Thymus (tissue), 11 donors: ENCODE results near the gene U2AF2. TPM values are rescaled to one million over a fixed set of nuclear protein-coding genes. Genes with fewer than 3 reads are reported as not detected.
"Not testable (repeated sequence)": the region's sequence is repeated elsewhere in the genome, so short reads cannot be mapped to it uniquely, and the experiment has no call there.

Experiments
- DNase-seq, 9 donors: peaks; one replicate each; pipeline ENCODE4 v3.0.0-alpha.2; 2013; ENCODE audit warnings: low spot score in 9 of 9, low read depth in 6 of 9, missing footprints in 1 of 9
- H3K27ac ChIP-seq, 2 donors: one replicate each; pipeline ENCODE4 v1.5.1; 2013; ENCODE audit warnings: control low read depth in 1 of 2, low read depth in 1 of 2, low read length in 1 of 2, mild to moderate bottlenecking in 1 of 2, moderate library complexity in 1 of 2
- H3K27me3 ChIP-seq, 2 donors: one replicate each; pipeline ENCODE4 v1.5.1; 2013; ENCODE audit warnings: low read length in 1 of 2; ENCODE audit not compliant: control insufficient read depth in 2 of 2, insufficient read depth in 1 of 2
- H3K36me3 ChIP-seq, 2 donors: one replicate each; pipeline ENCODE4 v1.5.1; 2013; ENCODE audit warnings: low read length in 1 of 2, mild to moderate bottlenecking in 1 of 2, moderate library complexity in 1 of 2; ENCODE audit not compliant: control insufficient read depth in 2 of 2, insufficient read depth in 2 of 2
- H3K4me1 ChIP-seq, 2 donors: one replicate each; pipeline ENCODE4 v1.5.1; 2013; ENCODE audit warnings: low read length in 2 of 2; ENCODE audit not compliant: control insufficient read depth in 2 of 2, insufficient read depth in 2 of 2
- H3K4me3 ChIP-seq, 2 donors: one replicate each; pipeline ENCODE4 v1.5.1; 2013; ENCODE audit warnings: low read length in 2 of 2, control low read depth in 1 of 2, mild to moderate bottlenecking in 1 of 2
- H3K9me3 ChIP-seq, 2 donors: one replicate each; pipeline ENCODE4 v1.5.1; 2013; ENCODE audit warnings: low read length in 1 of 2, mild to moderate bottlenecking in 1 of 2; ENCODE audit not compliant: control insufficient read depth in 2 of 2, insufficient read depth in 1 of 2
- WGBS: extraction: QIAGEN DNeasy Blood & Tissue Kit; methylation state at CpG from one replicate; pipeline ENCODE4 v1.1.7; 2013; 5-methylcytosine and 5-hydroxymethylcytosine counted together
- polyA plus RNA-seq: library from polyadenylated mRNA; stranded (reverse); fragments of 200-250 nt; gene quantifications from one replicate; pipeline ENCODE4 v1.2.3, GENCODE V29; 2013
- total RNA-seq: library from RNA; stranded (reverse); fragments of 120-200 nt; gene quantifications from one replicate; pipeline ENCODE4 v1.2.4, GENCODE V29; 2013
- donor health status: healthy.

The U2AF2 gene
- total and polyA plus RNA-seq, 2 donors, result 123 to 137 TPM

DNA sequence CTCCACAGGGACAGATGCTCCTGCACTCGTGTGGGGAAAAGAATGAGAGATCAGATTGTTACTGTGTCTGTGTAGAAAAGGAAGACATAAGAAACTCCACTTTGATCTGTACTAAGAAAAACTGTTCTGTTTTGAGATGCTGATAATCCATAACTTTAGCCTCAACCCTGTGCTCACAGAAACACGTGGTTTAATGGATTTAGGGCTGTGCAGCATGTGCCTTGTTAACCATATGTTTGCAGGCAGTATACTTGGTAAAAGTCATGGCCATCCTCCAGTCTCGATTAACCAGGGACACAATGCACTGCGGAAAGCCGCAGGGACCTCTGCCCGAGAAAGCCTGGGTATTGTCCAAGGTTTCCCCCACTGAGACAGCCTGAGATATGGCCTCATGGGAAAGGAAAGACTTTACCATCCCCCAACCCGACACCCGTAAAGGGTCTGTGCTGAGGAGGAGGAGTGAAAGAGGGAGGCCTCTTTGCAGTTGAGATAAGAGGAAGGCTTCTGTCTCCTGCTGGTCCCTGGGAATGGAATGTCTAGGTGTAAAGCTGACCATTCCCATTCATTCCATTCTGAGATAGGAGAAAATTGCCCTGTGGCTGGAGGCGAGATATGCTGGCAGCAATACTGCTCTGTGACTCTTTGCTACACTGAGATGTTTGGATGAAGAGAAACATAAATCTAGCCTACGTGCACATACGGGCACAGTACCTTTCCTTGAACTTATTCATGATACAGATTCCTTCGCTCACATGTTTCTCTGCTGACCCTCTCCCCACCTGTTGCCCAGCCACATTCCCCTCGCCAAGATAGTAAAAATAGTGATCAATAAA, 63.3 kb downstream of the U2AF2 start:
- 63% methylated on average over 13 of the region's 13 CpGs for WGBS
- not testable (repeated sequence) for H3K27me3 ChIP-seq, DNase-seq, H3K4me1 ChIP-seq, H3K9me3 ChIP-seq, H3K4me3 ChIP-seq, H3K36me3 ChIP-seq, H3K27ac ChIP-seq

DNA sequence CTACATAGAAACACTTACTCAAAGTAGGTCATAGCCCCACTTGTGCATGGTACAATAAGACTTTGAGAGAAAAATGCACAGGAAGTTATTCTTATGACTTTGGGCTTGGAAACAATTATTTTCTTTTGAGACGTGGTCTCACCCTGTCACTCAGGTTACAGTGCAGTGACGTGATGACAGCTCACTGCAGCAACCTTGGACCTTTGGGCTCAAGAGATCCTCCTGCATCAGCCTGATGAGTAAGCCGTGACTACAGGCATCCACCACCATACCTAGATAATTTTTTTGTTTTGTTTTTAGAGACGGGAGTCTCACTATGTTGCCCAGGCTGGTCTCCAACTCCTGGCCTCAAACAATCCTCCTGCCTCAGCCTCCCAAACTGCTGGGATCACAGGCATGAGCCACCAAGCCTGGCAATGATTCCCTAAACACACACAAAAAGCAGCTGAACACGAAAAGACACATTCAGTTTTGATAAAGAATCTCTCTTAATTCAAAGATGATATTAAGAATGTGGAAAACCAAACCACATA, 65.4 kb downstream of the U2AF2 start:
- Histone ChIP-seq H3K36me3 (no peaks in the 10 kb centered on the region), H3K27ac (no peak overlapping the region), H3K4me3 (no peak overlapping the region), H3K4me1 (no peaks in the 10 kb centered on the region), H3K27me3 (peaks cover 0 to 2% of the 10 kb centered on the region in 2 donors), H3K9me3 (no peaks in the 10 kb centered on the region)
- DNase-seq, result no peak
- WGBS, result 75% methylated on average over 5 of the region's 5 CpGs

DNA sequence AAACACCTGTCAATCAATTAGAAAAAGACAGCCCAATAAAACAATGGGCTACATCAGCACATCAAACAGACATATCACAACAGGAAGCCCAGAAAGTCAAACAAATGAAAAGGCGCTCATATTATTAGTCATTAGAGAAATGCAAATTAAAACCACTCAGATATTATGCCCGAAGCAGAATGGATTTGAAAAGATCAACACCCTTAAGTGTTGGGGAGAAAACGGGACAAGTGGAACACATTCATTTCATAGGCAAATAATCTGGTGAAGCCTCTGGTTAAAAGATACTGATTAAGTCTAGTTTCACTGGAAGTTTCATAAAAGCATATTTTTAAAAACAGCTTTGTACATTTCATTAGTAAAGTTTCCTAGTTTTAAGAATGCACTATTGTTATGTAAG, 66.0 kb downstream of the U2AF2 start:
- H3K4me3 ChIP-seq, result no peak overlapping the region
- no peak overlapping the region for H3K27ac ChIP-seq
- H3K27me3 ChIP-seq, result peaks cover 0 to 2% of the 10 kb centered on the region in 2 donors
- H3K36me3 ChIP-seq, result no peaks in the 10 kb centered on the region
- no peak for DNase-seq
- no peaks in the 10 kb centered on the region for H3K9me3 ChIP-seq
- no peaks in the 10 kb centered on the region for H3K4me1 ChIP-seq
- WGBS, result 96% methylated on average over 3 of the region's 3 CpGs

DNA sequence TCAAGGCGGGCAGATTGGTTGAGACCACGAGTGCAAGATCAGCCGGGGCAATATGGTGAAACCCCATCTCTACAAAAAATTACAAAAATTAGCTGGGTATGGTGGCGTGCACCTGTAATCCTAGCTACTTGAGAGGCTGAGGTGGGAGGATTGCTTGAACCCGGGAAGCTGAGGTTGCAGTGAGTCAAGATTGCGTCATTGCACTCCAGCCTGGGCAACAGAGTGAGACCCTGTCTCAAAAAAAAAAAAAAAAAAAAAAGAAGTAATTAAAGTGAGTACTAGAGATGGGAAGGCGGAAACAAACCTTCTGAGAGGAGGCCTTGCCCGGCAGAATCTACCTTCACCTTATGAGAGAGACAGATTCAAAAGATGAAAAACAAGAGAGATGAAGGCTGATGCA, 68.7 kb downstream of the U2AF2 start:
- H3K27ac ChIP-seq, result no peak overlapping the region
- no peaks in the 10 kb centered on the region for H3K9me3 ChIP-seq
- H3K27me3 ChIP-seq, result no peaks in the 10 kb centered on the region
- H3K4me1 ChIP-seq, result no peaks in the 10 kb centered on the region
- no peaks in the 10 kb centered on the region for H3K36me3 ChIP-seq
- DNase-seq, result no peak
- 93% methylated on average over 8 of the region's 8 CpGs for WGBS
- no peak overlapping the region for H3K4me3 ChIP-seq

Other genes with a start within 250 kb of the U2AF2 start
- gene UBE2S, start 247.2 kb upstream of the U2AF2 start, total RNA-seq, result 120 TPM
- gene UBE2S, start 247.2 kb upstream of the U2AF2 start, polyA plus RNA-seq, result 14.6 TPM
- gene SHISA7, start 211.7 kb upstream of the U2AF2 start, total RNA-seq, result 0.05 TPM
- 0.11 TPM for gene SHISA7, start 211.7 kb upstream of the U2AF2 start, polyA plus RNA-seq
- 26.4 TPM for gene ISOC2, start 193.4 kb upstream of the U2AF2 start, total RNA-seq
- gene ISOC2, start 193.4 kb upstream of the U2AF2 start, polyA plus RNA-seq, result 24.8 TPM
- not detected for gene C19orf85, start 190.3 kb upstream of the U2AF2 start, total RNA-seq
- gene C19orf85, start 190.3 kb upstream of the U2AF2 start, polyA plus RNA-seq, result not detected
- gene ZNF628, start 178.4 kb upstream of the U2AF2 start, total RNA-seq, result 1.1 TPM
- gene ZNF628, start 178.4 kb upstream of the U2AF2 start, polyA plus RNA-seq, result 4.8 TPM
- gene NAT14, start 169.8 kb upstream of the U2AF2 start, total RNA-seq, result 116 TPM
- 58.2 TPM for gene NAT14, start 169.8 kb upstream of the U2AF2 start, polyA plus RNA-seq
- 0.80 TPM for gene SSC5D, start 166.6 kb upstream of the U2AF2 start, total RNA-seq
- gene SSC5D, start 166.6 kb upstream of the U2AF2 start, polyA plus RNA-seq, result 1.8 TPM
- gene SBK2, start 117.9 kb upstream of the U2AF2 start, total RNA-seq, result not detected
- not detected for gene SBK2, start 117.9 kb upstream of the U2AF2 start, polyA plus RNA-seq
- not detected for gene SBK3, start 109.5 kb upstream of the U2AF2 start, total RNA-seq
- gene SBK3, start 109.5 kb upstream of the U2AF2 start, polyA plus RNA-seq, result 0.11 TPM
- gene ZNF579, start 74.2 kb upstream of the U2AF2 start, total RNA-seq, result 2.3 TPM
- 5.5 TPM for gene ZNF579, start 74.2 kb upstream of the U2AF2 start, polyA plus RNA-seq
- 4.6 TPM for gene FIZ1, start 55.5 kb upstream of the U2AF2 start, total RNA-seq
- gene FIZ1, start 55.5 kb upstream of the U2AF2 start, polyA plus RNA-seq, result 11.9 TPM
- 13.3 TPM for gene ZNF524, start 54.7 kb upstream of the U2AF2 start, total RNA-seq
- gene ZNF524, start 54.7 kb upstream of the U2AF2 start, polyA plus RNA-seq, result 25.0 TPM
- gene ZNF865, start 49.4 kb upstream of the U2AF2 start, total RNA-seq, result 0.85 TPM
- 7.2 TPM for gene ZNF865, start 49.4 kb upstream of the U2AF2 start, polyA plus RNA-seq
- 2.7 TPM for gene ZNF784, start 30.5 kb upstream of the U2AF2 start, total RNA-seq
- gene ZNF784, start 30.5 kb upstream of the U2AF2 start, polyA plus RNA-seq, result 5.4 TPM
- gene ZNF580, start 14.0 kb upstream of the U2AF2 start, total RNA-seq, result 6.4 TPM
- 32.9 TPM for gene ZNF580, start 14.0 kb upstream of the U2AF2 start, polyA plus RNA-seq
- 19.0 TPM for gene ZNF581, start 11.4 kb upstream of the U2AF2 start, total RNA-seq
- gene ZNF581, start 11.4 kb upstream of the U2AF2 start, polyA plus RNA-seq, result 22.9 TPM
- gene CCDC106, start 6.8 kb upstream of the U2AF2 start, total RNA-seq, result 6.2 TPM
- 17.2 TPM for gene CCDC106, start 6.8 kb upstream of the U2AF2 start, polyA plus RNA-seq
- 9.9 TPM for gene EPN1, start 20.2 kb downstream of the U2AF2 start, total RNA-seq
- 34.6 TPM for gene EPN1, start 20.2 kb downstream of the U2AF2 start, polyA plus RNA-seq
- not detected for gene NLRP9, start 83.4 kb downstream of the U2AF2 start, total RNA-seq
- gene NLRP9, start 83.4 kb downstream of the U2AF2 start, polyA plus RNA-seq, result 0.02 TPM
- gene RFPL4A, start 104.1 kb downstream of the U2AF2 start, total RNA-seq, result 0.33 TPM
- gene RFPL4A, start 104.1 kb downstream of the U2AF2 start, polyA plus RNA-seq, result 0.23 TPM
- gene RFPL4AL1, start 114.1 kb downstream of the U2AF2 start, total RNA-seq, result 0.28 TPM
- 0.05 TPM for gene RFPL4AL1, start 114.1 kb downstream of the U2AF2 start, polyA plus RNA-seq
- under 0.01 TPM for gene NLRP11, start 177.0 kb downstream of the U2AF2 start, total RNA-seq
- gene NLRP11, start 177.0 kb downstream of the U2AF2 start, polyA plus RNA-seq, result 0.02 TPM
- under 0.01 TPM for gene NLRP4, start 181.5 kb downstream of the U2AF2 start, total RNA-seq
- gene NLRP4, start 181.5 kb downstream of the U2AF2 start, polyA plus RNA-seq, result 0.09 TPM